A673 (cell line): ENCODE data around the gene COL4A6.

Experiments used
- EZH2 ChIP-seq: fragments of 200-600 bp; sonication (generic); IDR thresholded peaks from 2 replicates; pipeline ENCODE4 v1.6.1; 2017; ENCODE audit warnings: borderline replicate concordance, low read depth, mild to moderate bottlenecking, mixed read lengths, antibody characterized with exemption, low read length; ENCODE audit not compliant: poor library complexity, severe bottlenecking
- TF ChIP-seq, protein P1 (sequence below): fragments of 300-800, 200-600 bp; sonication (generic); conservative IDR thresholded peaks from 2 replicates; pipeline ENCODE4 v1.5.1; 2017; ENCODE audit warnings: low read depth, mild to moderate bottlenecking, antibody characterized with exemption, low read length, moderate library complexity, mixed read lengths

DNA sequence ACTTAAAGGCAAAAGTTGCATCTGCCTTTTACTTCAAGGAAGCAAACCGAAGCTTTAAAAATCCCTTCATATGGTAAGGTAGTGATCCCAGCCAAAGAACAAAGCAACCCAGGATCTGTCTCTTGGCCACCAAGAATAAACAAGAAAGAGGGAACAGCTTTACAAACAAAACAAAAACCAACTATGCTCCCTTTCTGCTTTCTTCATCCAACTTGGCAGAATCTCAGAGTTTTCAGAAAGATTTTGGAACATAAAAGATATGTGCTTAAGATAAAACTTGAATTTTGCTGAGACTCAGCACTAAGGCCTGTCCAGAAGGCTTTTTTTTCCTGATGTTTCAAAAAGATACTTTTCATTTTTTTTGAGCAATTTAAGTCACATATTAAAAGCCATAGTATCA is 94.0 kb downstream of the COL4A6 start:
- TF ChIP-seq, protein P1, sequence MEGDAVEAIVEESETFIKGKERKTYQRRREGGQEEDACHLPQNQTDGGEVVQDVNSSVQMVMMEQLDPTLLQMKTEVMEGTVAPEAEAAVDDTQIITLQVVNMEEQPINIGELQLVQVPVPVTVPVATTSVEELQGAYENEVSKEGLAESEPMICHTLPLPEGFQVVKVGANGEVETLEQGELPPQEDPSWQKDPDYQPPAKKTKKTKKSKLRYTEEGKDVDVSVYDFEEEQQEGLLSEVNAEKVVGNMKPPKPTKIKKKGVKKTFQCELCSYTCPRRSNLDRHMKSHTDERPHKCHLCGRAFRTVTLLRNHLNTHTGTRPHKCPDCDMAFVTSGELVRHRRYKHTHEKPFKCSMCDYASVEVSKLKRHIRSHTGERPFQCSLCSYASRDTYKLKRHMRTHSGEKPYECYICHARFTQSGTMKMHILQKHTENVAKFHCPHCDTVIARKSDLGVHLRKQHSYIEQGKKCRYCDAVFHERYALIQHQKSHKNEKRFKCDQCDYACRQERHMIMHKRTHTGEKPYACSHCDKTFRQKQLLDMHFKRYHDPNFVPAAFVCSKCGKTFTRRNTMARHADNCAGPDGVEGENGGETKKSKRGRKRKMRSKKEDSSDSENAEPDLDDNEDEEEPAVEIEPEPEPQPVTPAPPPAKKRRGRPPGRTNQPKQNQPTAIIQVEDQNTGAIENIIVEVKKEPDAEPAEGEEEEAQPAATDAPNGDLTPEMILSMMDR, result no peak
- no peak for TF ChIP-seq EZH2
